GM23338 (cell line): Measurements from ENCODE around the gene NPAS3. TPM values are rescaled to one million over a fixed set of nuclear protein-coding genes. Genes with fewer than 3 reads are reported as not detected.

Experiments
- ATAC-seq: fragments of 200-7000 bp; cut with Tn5 transposase; 3 replicates; pipeline ENCODE4 v1.9.1; 2020
- DNase-seq: peaks from one replicate; pipeline ENCODE4 v3.0.0-alpha.2; 2015; ENCODE audit warnings: low spot score
- H2AFZ ChIP-seq: fragments of 200-600 bp; sonication (generic); 2 replicates; pipeline ENCODE4 v1.8.0; 2016; ENCODE audit warnings: antibody characterized with exemption, mild to moderate bottlenecking, moderate library complexity
- H3F3A ChIP-seq: fragments of 200-600 bp; sonication (generic); replicated peaks from 2 replicates; pipeline ENCODE4 v1.8.0; 2017; ENCODE audit warnings: antibody characterized with exemption, mixed run types, low read depth
- H3K27ac ChIP-seq: fragments of 200-600 bp; sonication (generic); 2 replicates; pipeline ENCODE4 v1.6.1; 2016; ENCODE audit warnings: low read depth
- H3K27me3 ChIP-seq: fragments of 200-600 bp; sonication (generic); 2 replicates; pipeline ENCODE4 v1.8.0; 2016; ENCODE audit warnings: mild to moderate bottlenecking, mixed run types, moderate library complexity; ENCODE audit not compliant: insufficient read depth
- H3K36me3 ChIP-seq: fragments of 200-600 bp; sonication (generic); 2 replicates; pipeline ENCODE4 v1.8.0; 2016; ENCODE audit warnings: mild to moderate bottlenecking; ENCODE audit not compliant: insufficient read depth
- H3K4me1 ChIP-seq: fragments of 200-600 bp; sonication (generic); 2 replicates; pipeline ENCODE4 v1.8.0; 2016; ENCODE audit warnings: mild to moderate bottlenecking, moderate library complexity; ENCODE audit not compliant: insufficient read depth
- H3K4me2 ChIP-seq: fragments of 200-600 bp; sonication (generic); 2 replicates; pipeline ENCODE4 v1.7.1; 2017; ENCODE audit warnings: mixed run types
- H3K4me3 ChIP-seq: fragments of 200-600 bp; sonication (generic); 2 replicates; pipeline ENCODE4 v1.6.1; 2016; ENCODE audit warnings: mixed run types
- H3K79me2 ChIP-seq: fragments of 200-600 bp; sonication (generic); replicated peaks from 2 replicates; pipeline ENCODE4 v1.8.0; 2017; ENCODE audit warnings: mild to moderate bottlenecking; ENCODE audit not compliant: insufficient read depth
- H3K9me2 ChIP-seq: fragments of 200-600 bp; sonication (generic); 2 replicates; pipeline ENCODE4 v1.8.0; 2017; ENCODE audit not compliant: insufficient read depth
- H4K20me1 ChIP-seq: fragments of 200-600 bp; sonication (generic); replicated peaks from 2 replicates; pipeline ENCODE4 v1.8.0; 2017; ENCODE audit warnings: mild to moderate bottlenecking; ENCODE audit not compliant: insufficient read depth
- H3K27ac Mint-ChIP-seq: 2 replicates; pipeline ENCODE4 v1.8.0; 2020; ENCODE audit warnings: inconsistent platforms, mild to moderate bottlenecking, moderate library complexity, mixed read lengths
- H3K27me3 Mint-ChIP-seq: 3 replicates; pipeline ENCODE4 v1.8.0; 2022; ENCODE audit warnings: low read depth, mild to moderate bottlenecking, moderate library complexity, mixed read lengths, inconsistent platforms; ENCODE audit not compliant: insufficient read depth, poor library complexity
- H3K36me3 Mint-ChIP-seq: 3 replicates; pipeline ENCODE4 v1.8.0; 2021; ENCODE audit warnings: low read depth, mild to moderate bottlenecking, inconsistent platforms, moderate library complexity, mixed read lengths
- H3K4me1 Mint-ChIP-seq: 3 replicates; pipeline ENCODE4 v1.8.0; 2020; ENCODE audit warnings: mild to moderate bottlenecking, inconsistent platforms, mixed read lengths
- H3K4me3 Mint-ChIP-seq: 3 replicates; pipeline ENCODE4 v1.8.0; 2021; ENCODE audit warnings: moderate library complexity, mild to moderate bottlenecking, inconsistent platforms, mixed read lengths
- H3K9me3 Mint-ChIP-seq: 3 replicates; pipeline ENCODE4 v1.8.0; 2020; ENCODE audit warnings: moderate library complexity, mild to moderate bottlenecking, inconsistent platforms, mixed read lengths
- CREB1 ChIP-seq: fragments of 250-450 bp; sonication (Bioruptor Pico); IDR thresholded peaks from 2 replicates; pipeline ENCODE4 v1.5.0; 2020; ENCODE audit warnings: low read depth, mild to moderate bottlenecking, moderate library complexity
- CTCF ChIP-seq, 2 experiments: fragments of 200-600 bp in 1 of 2; sonication (generic) in 1 of 2; conservative IDR thresholded peaks; 2 replicates each; pipeline versions ENCODE4 v1.5.1 to v1.6.1; 2016 to 2017; ENCODE audit warnings: antibody characterized with exemption in 2 of 2, low read depth in 2 of 2, mild to moderate bottlenecking in 2 of 2, moderate library complexity in 1 of 2
- ETS1 ChIP-seq: IDR thresholded peaks from 2 replicates; pipeline ENCODE4 v1.6.1; 2016; ENCODE audit warnings: antibody characterized with exemption
- EZH2 ChIP-seq: fragments of 200-600 bp; sonication (generic); IDR thresholded peaks from one replicate; pipeline ENCODE4 v1.8.0; 2017; ENCODE audit warnings: antibody characterized with exemption, mild to moderate bottlenecking, low read depth; ENCODE audit not compliant: unreplicated experiment
- EZH2phosphoT487 ChIP-seq: fragments of 200-600 bp; sonication (generic); IDR thresholded peaks from one replicate; pipeline ENCODE4 v1.8.1; 2018; ENCODE audit warnings: antibody characterized with exemption; ENCODE audit not compliant: unreplicated experiment
- JUNB ChIP-seq: IDR thresholded peaks from one replicate; pipeline ENCODE4 v1.6.1; 2016; ENCODE audit warnings: antibody characterized with exemption; ENCODE audit not compliant: unreplicated experiment
- NANOG ChIP-seq: IDR thresholded peaks from 2 replicates; pipeline ENCODE4 v1.6.1; 2016; ENCODE audit warnings: antibody characterized with exemption, borderline replicate concordance
- POLR2AphosphoS5 ChIP-seq: IDR thresholded peaks from 2 replicates; pipeline ENCODE4 v1.6.1; 2016; ENCODE audit warnings: antibody characterized with exemption, low read depth
- REST ChIP-seq: IDR thresholded peaks from one replicate; pipeline ENCODE4 v1.6.1; 2018; ENCODE audit warnings: antibody characterized with exemption; ENCODE audit not compliant: unreplicated experiment
- STAT1 ChIP-seq: IDR thresholded peaks from one replicate; pipeline ENCODE4 v1.6.1; 2016; ENCODE audit warnings: antibody characterized with exemption; ENCODE audit not compliant: unreplicated experiment
- ZNF114 ChIP-seq: fragments of 250-450 bp; sonication (Bioruptor Pico); IDR thresholded peaks from 2 replicates; pipeline ENCODE4 v1.5.0; 2020; ENCODE audit warnings: mild to moderate bottlenecking, moderate library complexity
- ZNF331 ChIP-seq: fragments of 250-450 bp; sonication (Bioruptor Pico); IDR thresholded peaks from 2 replicates; pipeline ENCODE4 v1.5.0; 2020; ENCODE audit warnings: low read depth, mild to moderate bottlenecking, moderate library complexity
- ZNF462 ChIP-seq: fragments of 250-450 bp; sonication (Bioruptor Pico); IDR thresholded peaks from 2 replicates; pipeline ENCODE4 v1.5.0; 2020; ENCODE audit warnings: mild to moderate bottlenecking, moderate library complexity
- polyA plus RNA-seq: library from polyadenylated mRNA; unstranded; fragments of >200 nt; fragmentation: Nextera tagmentation; extraction: Ambion mirVana; gene quantifications from 2 replicates; pipeline ENCODE4 v1.2.1, GENCODE V29; 2016
- total RNA-seq: library from RNA; depleted of rRNA; stranded (reverse); fragments of >200 nt; shearing (Covaris generic); gene quantifications from 2 replicates; pipeline ENCODE4 v1.2.3, GENCODE V29; 2014

The NPAS3 gene
- total and polyA plus RNA-seq, 2 experiments from 2014 or later, result 0.17 to 0.19 TPM

GRCh38 chr14:33539918-33540357 lies 601.3 kb downstream of the NPAS3 start:
- Mint-ChIP-seq H3K4me3 (no peak overlapping the region), H3K27me3 (peaks cover 2% of the 10 kb centered on the region), H3K36me3 (no peaks in the 10 kb centered on the region), H3K27ac (no peak overlapping the region), H3K4me1 (no peaks in the 10 kb centered on the region; the same call in 2 of the 3 replicates), H3K9me3 (no peaks in the 10 kb centered on the region)
- DNase-seq (no peak), ATAC-seq (no peak)
- Histone ChIP-seq H3K4me2 (no peak overlapping the region), H3K27me3 (no peaks in the 10 kb centered on the region), H3K79me2 (no peaks in the 10 kb centered on the region), H3K27ac (no peak overlapping the region), H2AFZ (no peak overlapping the region), H3K9me2 (no peaks in the 10 kb centered on the region), H4K20me1 (no peaks in the 10 kb centered on the region), H3K4me3 (no peak overlapping the region), H3F3A (no peaks in the 10 kb centered on the region), H3K36me3 (no peaks in the 10 kb centered on the region), H3K4me1 (no peaks in the 10 kb centered on the region)
- no peak for TF ChIP-seq EZH2phosphoT487
- TF ChIP-seq STAT1, result no peak
- no peak for TF ChIP-seq NANOG
- TF ChIP-seq ZNF462 (CRISPR knock-in tag), result no peak
- TF ChIP-seq ZNF114, result no peak
- TF ChIP-seq EZH2, result no peak
- TF ChIP-seq ZNF331 (CRISPR knock-in tag), result no peak
- TF ChIP-seq CTCF (conservative IDR thresholded peaks at IDR 0.05; ENCODE audit: low read depth in 2 of 2), result no peak
- no peak for TF ChIP-seq REST
- TF ChIP-seq CREB1, result no peak
- no peak for TF ChIP-seq ETS1
- TF ChIP-seq POLR2AphosphoS5, result no peak
- no peak for TF ChIP-seq JUNB
